HG03064 (cell line): ENCODE data around the gene TALDO1.

Experiments
- ATAC-seq: cut with Tn5 transposase; IDR thresholded peaks from one replicate; pipeline ENCODE4 v1.9.1; 2021; ENCODE audit warnings: low read depth; ENCODE audit not compliant: unreplicated experiment

The TALDO1 gene

GRCh38 chr11:747158-748006, at the start of gene TALDO1:
Gene TALDO1 (plus strand): TSS chr11:747464. CDS start chr11:747482, 18 bp downstream.
- peak; percentile 80 for ATAC-seq

DNA sequence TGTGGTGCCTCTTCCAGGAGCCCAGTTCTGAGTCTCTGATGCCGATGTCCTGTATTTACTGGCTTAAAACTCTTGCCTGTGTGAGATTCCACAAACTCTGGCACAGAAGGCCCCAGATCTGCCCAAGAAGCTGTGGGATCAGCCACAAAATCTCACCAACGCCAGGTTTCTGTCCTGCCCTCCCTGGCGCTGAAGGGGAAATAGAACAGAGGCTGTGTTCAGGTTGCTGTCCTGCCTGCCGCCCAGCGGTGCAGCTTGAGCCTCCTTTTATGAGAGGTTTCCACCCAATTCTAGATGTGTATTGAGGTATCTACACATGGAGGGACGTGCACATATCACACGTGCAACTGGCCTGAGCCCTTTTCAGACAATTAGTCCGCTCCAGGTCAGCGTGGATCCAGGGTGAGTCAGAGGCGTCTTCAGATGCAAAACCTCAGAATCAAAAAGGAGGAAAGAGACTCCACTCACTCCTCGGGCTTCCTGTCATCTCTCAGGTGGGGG, 49.4 kb upstream of the TALDO1 start:
- no peak for ATAC-seq

- ATAC-seq, result no peak
Measured at GRCh38 chr11:698493-699115, 48.7 kb upstream of the TALDO1 start.

- ATAC-seq, result no peak
Measured at GRCh38 chr11:699116-699508, 48.2 kb upstream of the TALDO1 start.

GRCh38 chr11:699753-700152, 47.5 kb upstream of the TALDO1 start:
- ATAC-seq, result no peak

GRCh38 chr11:701741-702461, 45.4 kb upstream of the TALDO1 start:
- ATAC-seq, result no peak

GRCh38 chr11:702462-703461, 44.5 kb upstream of the TALDO1 start:
- no peak for ATAC-seq

- ATAC-seq, result no peak
Measured at GRCh38 chr11:703506-703905, 43.8 kb upstream of the TALDO1 start.

DNA sequence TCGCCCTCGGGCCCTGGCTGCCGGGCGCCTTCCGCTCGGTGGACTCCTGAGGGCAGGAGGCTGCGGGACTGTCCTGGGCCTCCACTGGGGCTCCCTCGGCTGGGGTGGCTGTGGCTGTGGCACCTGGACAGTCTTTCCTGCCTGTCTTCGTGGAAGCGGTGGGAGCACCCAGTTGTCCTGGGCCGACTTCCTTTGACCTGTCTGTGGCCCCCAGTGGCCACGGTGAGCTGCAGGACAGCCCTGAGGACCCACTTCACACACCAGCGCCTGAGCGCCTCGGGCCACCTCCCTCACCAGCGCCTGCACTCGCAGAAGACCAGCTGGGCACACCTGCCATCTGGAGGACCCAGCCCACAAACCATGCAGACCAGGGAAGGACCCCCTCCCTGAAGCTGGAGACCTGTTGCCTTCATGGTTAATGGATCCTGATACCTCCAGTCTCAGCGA, 43.0 kb upstream of the TALDO1 start:
- no peak for ATAC-seq

- no peak for ATAC-seq
Measured at GRCh38 chr11:704781-705645, 42.3 kb upstream of the TALDO1 start.

- no peak for ATAC-seq
Measured at GRCh38 chr11:705646-706438, 41.4 kb upstream of the TALDO1 start, which contains the start of gene EPS8L2. Gene EPS8L2 (plus strand): TSS chr11:706231. CDS start chr11:709408, 3,177 bp downstream.

DNA sequence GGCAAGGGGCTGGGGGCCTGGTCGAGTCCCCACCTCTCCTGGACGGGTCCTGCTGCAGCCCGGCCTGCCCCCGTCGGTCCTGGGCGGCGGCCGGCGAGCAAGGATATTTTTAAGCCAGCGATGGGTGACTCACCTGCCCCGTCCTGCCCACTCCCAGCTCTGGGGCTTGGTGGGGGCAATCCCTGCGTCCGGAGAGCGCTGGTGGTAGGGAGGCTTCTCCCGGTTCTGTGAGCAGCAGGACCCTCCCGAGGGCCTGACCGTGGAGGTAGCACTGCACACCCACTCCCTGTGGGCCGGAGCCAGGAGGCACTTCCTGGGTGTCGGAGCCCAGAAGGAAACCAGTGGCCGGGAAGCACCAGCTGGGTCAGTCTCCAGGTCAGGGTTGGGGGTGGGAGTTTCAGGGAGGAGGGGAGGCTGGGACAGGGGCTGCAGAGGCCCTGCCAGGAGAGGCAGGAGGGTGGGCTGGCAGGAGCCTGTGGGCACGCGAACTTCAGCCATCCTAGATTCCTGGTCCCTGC, 40.8 kb upstream of the TALDO1 start:
- no peak for ATAC-seq

DNA sequence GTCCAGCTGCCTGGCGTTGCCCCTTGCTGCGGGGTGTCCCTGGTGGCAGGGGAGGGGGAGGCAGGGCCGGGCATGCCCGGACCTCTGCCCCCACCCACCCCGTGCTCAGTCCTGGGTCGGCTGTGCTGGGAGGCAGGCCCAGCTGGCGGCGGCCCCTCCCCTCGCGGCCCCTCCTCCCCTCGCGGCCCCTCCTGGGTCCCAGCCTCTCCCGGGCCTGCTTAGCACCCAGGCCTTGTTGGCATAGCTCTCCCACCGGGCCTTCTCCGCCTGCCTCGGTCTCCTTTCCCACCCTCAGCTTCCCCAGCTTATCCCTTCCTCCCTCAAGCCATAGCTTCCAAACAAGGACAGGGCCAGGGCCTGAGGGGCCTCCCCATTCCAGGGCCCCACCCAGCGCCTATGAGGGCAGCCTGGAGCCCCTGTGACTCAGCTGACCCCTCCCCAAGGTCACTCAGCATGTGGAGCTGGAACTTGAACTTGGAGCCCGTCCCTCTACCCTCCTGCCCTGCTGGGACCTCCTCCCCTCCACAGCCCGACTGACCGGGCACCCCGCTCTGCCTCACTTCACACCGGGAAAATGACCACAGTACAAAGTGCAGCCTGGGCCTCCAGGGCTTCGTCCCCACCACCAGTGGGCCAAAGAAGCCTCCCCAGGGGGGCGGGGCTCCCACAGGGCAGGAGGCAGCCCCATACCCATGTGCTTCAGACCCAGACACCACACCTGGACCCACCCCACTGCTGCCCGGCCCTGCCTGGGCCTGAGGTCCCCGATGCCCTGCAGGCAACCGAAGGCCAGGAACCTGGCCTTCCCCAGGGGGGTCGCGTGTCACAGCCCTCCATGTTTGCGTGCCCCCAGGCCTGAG, 40.1 kb upstream of the TALDO1 start:
- no peak for ATAC-seq

GRCh38 chr11:707817-708420, 39.3 kb upstream of the TALDO1 start:
- no peak for ATAC-seq

GRCh38 chr11:708511-708910, 38.8 kb upstream of the TALDO1 start:
- ATAC-seq, result no peak

GRCh38 chr11:709109-709997, 37.9 kb upstream of the TALDO1 start:
- ATAC-seq, result no peak
